Duodenal mucosa (tissue), 2 donors: ENCODE results near the gene LBH.

ENCODE experiments used
- H3K27ac ChIP-seq: one replicate; pipeline ENCODE4 v1.7.0; 2013; ENCODE audit warnings: low read depth, low read length
- H3K27me3 ChIP-seq, 2 donors: one replicate each; pipeline ENCODE4 v1.7.0; 2013; ENCODE audit warnings: low read length in 2 of 2, control low read depth in 1 of 2; ENCODE audit not compliant: insufficient read depth in 2 of 2, control insufficient read depth in 1 of 2
- H3K36me3 ChIP-seq, 2 donors: one replicate each; pipeline ENCODE4 v1.7.0; 2013; ENCODE audit warnings: low read length in 2 of 2, control low read depth in 1 of 2; ENCODE audit not compliant: insufficient read depth in 2 of 2, control insufficient read depth in 1 of 2
- H3K4me1 ChIP-seq, 2 donors: one replicate each; pipeline ENCODE4 v1.7.0; 2013; ENCODE audit warnings: low read length in 2 of 2, control low read depth in 1 of 2; ENCODE audit not compliant: insufficient read depth in 2 of 2, control insufficient read depth in 1 of 2
- H3K4me3 ChIP-seq, 2 donors: one replicate each; pipeline ENCODE4 v1.7.0; 2013; ENCODE audit warnings: low read length in 2 of 2, low read depth in 1 of 2
- H3K9ac ChIP-seq, 2 donors: one replicate each; pipeline ENCODE4 v1.7.0; 2013; ENCODE audit warnings: low read length in 2 of 2, low read depth in 1 of 2
- H3K9me3 ChIP-seq, 2 donors: one replicate each; pipeline ENCODE4 v1.7.0; 2013; ENCODE audit warnings: low read length in 2 of 2, control low read depth in 1 of 2; ENCODE audit not compliant: control insufficient read depth in 1 of 2

Gene LBH

DNA sequence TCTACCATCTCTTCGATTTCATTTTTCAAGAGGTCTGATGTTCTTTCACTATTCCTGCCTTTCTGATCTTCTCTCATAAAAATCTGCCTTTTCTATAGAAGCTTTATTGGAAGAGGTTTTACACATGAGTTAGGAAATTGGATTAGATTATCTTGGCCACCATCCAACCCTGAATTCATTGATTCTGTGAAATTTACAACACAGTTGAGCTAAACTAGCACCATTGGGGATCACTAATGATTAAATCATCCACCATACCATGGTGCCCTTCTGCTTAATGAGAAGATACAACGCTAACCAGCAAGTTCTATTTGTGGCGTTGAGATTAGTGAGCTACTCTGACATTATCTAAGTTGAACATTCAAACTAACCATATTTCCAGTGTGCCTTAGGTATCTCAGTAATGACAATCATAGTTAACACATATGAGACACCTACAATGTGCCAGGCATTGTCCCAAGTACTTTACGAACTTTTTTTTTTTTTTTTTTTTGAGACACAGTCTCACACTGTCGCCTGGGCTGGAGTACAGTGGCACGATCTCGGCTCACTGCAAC is 17.3 kb upstream of the LBH start:
- H3K9me3 ChIP-seq, result no peaks in the 10 kb centered on the region
- no peak overlapping the region for H3K9ac ChIP-seq
- H3K27me3 ChIP-seq, result no peaks in the 10 kb centered on the region
- no peak overlapping the region for H3K4me3 ChIP-seq
- H3K4me1 ChIP-seq, result peaks cover 17 to 28% of the 10 kb centered on the region in 2 donors
- H3K36me3 ChIP-seq, result no peaks in the 10 kb centered on the region
- H3K27ac ChIP-seq, result no peak overlapping the region

DNA sequence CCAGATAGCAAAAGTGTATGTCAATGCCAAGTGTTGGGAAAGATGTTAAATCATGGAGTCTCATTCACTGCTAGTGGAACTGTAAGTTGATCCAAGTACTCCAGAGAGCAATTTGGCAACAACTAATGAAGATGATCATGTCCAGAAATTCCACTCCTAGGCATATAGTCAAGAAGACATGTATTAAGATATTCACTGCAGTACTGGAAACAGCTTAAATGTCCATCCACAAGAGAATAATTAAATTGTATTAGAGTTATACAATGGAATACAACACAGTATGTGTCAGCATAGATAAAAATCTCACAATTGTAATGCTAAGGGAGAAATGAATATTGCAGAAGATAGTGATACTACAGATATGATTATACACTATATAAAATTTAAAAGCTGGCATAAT is 15.2 kb upstream of the LBH start:
- H3K4me3 ChIP-seq, result no peak overlapping the region
- peaks cover 17 to 37% of the 10 kb centered on the region in 2 donors for H3K4me1 ChIP-seq
- no peaks in the 10 kb centered on the region for H3K9me3 ChIP-seq
- H3K36me3 ChIP-seq, result no peaks in the 10 kb centered on the region
- no peak overlapping the region for H3K9ac ChIP-seq
- no peak overlapping the region for H3K27ac ChIP-seq
- H3K27me3 ChIP-seq, result no peaks in the 10 kb centered on the region

DNA sequence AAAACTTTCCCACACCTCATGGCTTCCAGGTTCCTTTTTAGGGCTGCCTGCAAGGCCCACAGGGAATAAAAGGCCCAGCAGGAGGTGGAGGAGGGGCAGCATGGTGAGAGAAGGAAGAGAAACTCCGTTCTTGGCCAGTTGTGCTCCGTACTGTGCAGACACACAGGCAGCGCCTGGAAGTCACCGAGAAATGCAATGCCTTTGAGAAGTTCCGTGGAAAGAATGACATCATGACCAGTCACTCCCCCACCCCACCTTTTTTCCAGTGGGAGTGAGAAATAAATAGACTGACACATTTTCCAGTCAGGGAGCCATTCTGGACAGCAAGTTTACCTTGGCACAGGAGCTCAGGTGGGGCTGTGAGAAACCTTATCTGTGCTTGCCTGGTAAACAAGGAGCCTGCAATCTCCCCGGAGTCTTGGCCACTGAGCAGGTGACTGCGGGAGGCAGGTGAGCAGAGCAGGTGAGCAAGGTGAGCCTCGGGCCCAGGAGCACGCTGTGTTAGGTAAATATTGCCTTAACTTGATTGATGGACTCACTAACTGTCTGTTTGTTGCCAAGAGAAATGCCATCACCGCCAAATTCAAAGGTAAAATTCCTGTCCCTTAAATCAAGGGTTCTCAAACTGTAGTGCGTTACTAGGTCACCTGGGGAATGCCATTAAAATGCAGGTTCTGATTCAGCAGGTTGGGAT is 13.5 kb upstream of the LBH start:
- Histone ChIP-seq H3K9me3 (no peaks in the 10 kb centered on the region), H3K27me3 (no peaks in the 10 kb centered on the region), H3K4me3 (peak overlapping the region; percentile 33 to 51), H3K36me3 (no peaks in the 10 kb centered on the region), H3K27ac (peak overlapping the region; percentile 43), H3K9ac (peak overlapping the region; percentile 39 to 69), H3K4me1 (peaks cover 21 to 37% of the 10 kb centered on the region in 2 donors)

DNA sequence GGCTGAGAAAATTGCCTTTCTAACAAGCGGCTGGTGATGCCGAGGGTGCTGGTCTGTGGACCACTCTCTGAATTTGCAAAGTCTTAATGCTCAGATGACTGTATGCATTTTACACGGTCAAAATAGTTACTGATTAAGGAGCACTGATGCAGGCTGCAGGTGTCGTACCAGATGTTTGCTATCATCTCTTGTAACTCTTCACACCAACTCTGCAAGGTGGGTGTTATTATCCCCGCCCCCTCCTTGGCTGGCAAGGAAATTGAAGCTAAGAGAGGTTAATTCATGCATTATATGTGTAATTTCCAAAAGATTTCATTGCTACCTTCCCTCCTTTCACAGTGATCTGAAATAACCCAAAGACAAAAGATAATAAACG is 13.0 kb upstream of the LBH start:
- Histone ChIP-seq H3K9me3 (no peaks in the 10 kb centered on the region), H3K9ac (no peak overlapping the region), H3K36me3 (no peaks in the 10 kb centered on the region), H3K4me3 (no peak overlapping the region), H3K4me1 (peaks cover 25 to 37% of the 10 kb centered on the region in 2 donors), H3K27ac (no peak overlapping the region), H3K27me3 (no peaks in the 10 kb centered on the region)

DNA sequence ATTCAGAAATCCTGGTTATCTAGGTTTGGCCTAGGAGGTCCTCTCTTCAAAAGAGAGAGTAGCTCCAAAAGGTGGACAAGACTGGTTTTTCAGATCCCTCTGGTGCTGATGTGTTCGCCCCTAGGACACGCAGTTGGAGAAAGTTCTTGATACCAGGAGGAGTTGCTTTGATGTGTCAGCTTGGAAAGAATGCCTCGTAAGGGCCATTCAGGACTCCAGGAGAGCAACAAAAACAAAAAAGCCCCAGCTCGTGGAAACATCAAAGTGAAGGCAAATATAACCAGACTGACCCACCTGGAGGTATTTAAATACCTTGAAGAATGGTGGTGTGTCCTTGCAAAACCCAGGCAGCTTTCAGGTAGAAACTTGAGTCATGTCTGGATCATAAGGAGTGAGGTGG is 12.5 kb upstream of the LBH start:
- Histone ChIP-seq H3K27ac (no peak overlapping the region), H3K9me3 (no peaks in the 10 kb centered on the region), H3K9ac (no peak overlapping the region), H3K36me3 (no peaks in the 10 kb centered on the region), H3K4me3 (no peak overlapping the region), H3K27me3 (no peaks in the 10 kb centered on the region), H3K4me1 (peaks cover 30 to 38% of the 10 kb centered on the region in 2 donors)

DNA sequence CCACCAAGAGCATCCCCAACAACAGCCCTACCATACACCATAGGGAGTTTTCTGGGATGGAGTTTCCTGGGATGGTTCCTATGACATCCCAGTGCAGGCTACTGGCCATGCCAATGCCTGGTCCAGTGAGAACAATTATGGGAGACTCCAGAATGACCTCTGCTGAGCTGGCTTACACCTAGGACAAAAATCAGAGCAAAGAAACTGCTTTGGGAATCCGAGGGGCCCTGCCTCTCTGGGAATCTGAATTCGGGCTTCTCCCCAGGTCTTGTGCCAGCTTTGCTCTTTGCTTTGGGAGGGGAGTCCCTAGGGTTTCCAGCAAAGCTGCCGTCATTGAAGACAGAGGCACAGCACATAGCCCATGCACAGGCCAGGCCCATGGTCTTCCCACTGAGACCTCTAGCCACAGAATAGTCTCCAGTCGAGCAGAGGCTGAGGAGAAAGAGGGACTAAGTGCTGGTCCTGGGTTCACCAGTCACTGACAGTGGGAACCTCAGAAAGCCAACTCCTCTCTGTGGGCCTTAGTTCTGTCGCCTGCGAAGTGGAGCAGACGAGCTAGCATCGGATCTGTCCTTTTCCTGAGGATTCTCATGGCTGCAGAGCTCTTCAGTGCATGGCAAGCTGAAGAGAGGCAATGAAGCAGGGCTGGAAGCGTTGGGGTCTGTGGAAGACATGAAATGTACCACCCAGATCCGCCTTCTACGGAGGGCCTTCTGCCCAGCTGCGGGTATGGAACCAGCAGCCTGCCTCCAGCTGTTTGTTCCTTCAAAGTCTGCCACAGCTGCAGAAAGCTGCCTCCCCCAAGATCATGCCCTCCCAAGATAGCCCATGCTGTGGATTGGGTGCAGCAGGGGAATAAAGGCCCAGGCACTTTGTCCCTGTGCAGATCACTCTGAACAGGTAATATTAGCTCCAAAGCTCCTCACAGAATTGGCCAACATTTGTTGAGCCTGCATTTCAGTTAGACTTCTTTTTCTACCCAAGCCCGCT is 11.2 kb upstream of the LBH start:
- H3K4me1 ChIP-seq, result peaks cover 43 to 48% of the 10 kb centered on the region in 2 donors
- no peak overlapping the region for H3K27ac ChIP-seq
- no peaks in the 10 kb centered on the region for H3K27me3 ChIP-seq

DNA sequence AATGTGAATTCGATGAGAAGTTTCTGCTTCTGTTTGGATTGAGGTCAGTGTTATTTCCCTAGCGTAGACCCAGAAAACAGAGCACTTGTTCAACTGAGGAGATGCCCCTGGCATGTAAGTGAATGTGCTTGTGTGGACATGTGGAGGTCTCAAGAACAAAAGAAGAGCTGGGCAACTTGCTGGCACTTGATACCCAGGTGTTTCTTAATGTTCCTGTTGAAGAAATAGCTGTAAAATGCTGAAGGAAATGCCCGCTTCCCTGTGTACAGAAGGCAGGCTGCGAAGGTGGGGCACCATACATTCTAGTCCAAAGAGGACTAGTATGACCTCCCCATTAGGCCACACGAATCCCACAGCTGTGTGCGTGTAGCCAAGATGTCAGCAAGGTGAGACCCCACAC is 9.8 kb upstream of the LBH start:
- no peak overlapping the region for H3K9ac ChIP-seq
- no peak overlapping the region for H3K27ac ChIP-seq
- H3K4me3 ChIP-seq, result no peak overlapping the region
- no peaks in the 10 kb centered on the region for H3K27me3 ChIP-seq
- no peaks in the 10 kb centered on the region for H3K9me3 ChIP-seq
- peaks cover 52 to 61% of the 10 kb centered on the region in 2 donors for H3K4me1 ChIP-seq
- H3K36me3 ChIP-seq, result no peaks in the 10 kb centered on the region

More for the DNA sequence above, 11.2 kb upstream of the LBH start:
- no peaks in the 10 kb centered on the region for H3K9me3 ChIP-seq
- no peaks in the 10 kb centered on the region for H3K36me3 ChIP-seq
- no peak overlapping the region for H3K9ac ChIP-seq
- H3K4me3 ChIP-seq, result no peak overlapping the region

DNA sequence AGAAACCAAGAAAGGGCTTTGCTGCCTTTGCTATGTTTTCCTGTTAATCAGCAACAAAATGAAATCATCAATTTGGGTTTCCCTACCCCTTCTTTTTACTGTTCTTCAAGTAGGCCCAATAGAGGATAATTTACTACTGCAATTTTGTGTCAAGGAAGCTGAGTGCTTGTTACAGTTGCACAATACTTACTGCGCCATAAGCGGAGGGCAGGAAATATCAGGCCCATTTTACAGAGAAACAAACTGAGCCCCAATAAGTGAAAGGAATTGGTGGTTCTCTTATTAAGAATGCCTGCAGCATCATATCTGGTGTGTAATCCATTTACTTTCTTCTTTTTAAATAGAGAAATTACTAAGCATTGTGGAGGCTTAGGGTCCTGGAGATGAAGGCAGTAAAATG is 9.3 kb upstream of the LBH start:
- H3K9me3 ChIP-seq, result no peaks in the 10 kb centered on the region
- H3K4me1 ChIP-seq, result peaks cover 52 to 57% of the 10 kb centered on the region in 2 donors
- no peak overlapping the region for H3K4me3 ChIP-seq
- no peak overlapping the region for H3K9ac ChIP-seq
- no peaks in the 10 kb centered on the region for H3K36me3 ChIP-seq
- no peak overlapping the region for H3K27ac ChIP-seq
- no peaks in the 10 kb centered on the region for H3K27me3 ChIP-seq

DNA sequence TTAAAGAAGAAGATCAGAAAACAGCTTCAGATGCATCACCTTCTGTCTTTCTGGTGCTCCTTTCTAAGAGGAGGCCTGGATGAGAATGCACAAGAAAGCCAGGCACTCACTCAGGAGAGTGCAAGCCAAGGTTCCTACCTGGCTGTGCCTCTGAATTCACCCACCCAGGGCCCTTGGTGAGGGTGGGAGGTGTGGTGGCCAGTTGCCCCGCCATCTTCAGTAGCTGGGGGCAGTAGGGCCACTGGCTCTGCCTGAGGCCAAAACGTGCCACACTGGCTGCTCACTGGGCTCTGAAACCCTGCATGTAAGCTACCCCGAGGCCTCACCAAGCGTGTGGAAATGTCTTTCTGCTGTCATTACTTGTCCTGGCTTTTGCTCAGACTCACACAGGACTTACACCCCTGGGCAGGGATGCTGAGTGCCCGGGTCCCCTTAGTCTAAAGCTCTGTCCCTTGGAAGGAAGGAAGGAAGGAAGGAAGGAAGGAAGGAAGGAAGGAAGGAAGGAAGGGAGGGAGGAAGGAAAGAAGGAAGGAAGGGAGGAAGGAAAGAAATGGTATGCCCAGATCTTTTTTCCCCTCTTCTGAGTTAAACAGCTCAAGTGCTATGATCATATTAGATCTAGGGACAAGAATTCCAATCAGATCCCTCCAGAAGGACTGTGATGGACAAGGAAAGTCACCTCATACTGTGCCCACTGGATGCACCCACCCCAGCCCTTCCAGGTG is 8.5 kb upstream of the LBH start:
- H3K4me3 ChIP-seq, result no peak overlapping the region
- no peaks in the 10 kb centered on the region for H3K36me3 ChIP-seq
- no peaks in the 10 kb centered on the region for H3K27me3 ChIP-seq
- H3K9ac ChIP-seq, result no peak overlapping the region
- no peak overlapping the region for H3K27ac ChIP-seq
- H3K4me1 ChIP-seq, result peaks cover 45 to 51% of the 10 kb centered on the region in 2 donors
- H3K9me3 ChIP-seq, result no peaks in the 10 kb centered on the region
